ENCODE measurements around the gene GPR35. TPM values are rescaled to one million over a fixed set of nuclear protein-coding genes. Genes with fewer than 3 reads are reported as not detected.

Gene GPR35
- total and polyA plus RNA-seq, 2 of the 13 experiments (the other 11 are each of a cell fraction or from before 2014, with no cell fraction given), result 27.1 to 44.2 TPM

GRCh38 chr2:240604939-240605716, 20.2 kb upstream of the GPR35 start (continued):
- TF ChIP-seq ZBTB8A (CRISPR knock-in tag; IDR thresholded peaks at IDR 0.05; ENCODE audit: borderline replicate concordance, low read depth) (no peak), HDAC6 (IDR thresholded peaks at IDR 0.05; ENCODE audit: low read depth, low read length) (no peak), POGZ (CRISPR knock-in tag; IDR thresholded peaks at IDR 0.05) (peak; percentile 35; the same call in 1 of the 2 replicates), SETDB1 (CRISPR knock-in tag; IDR thresholded peaks at IDR 0.05; ENCODE audit: borderline replicate concordance) (no peak), DMAP1 (CRISPR knock-in tag; IDR thresholded peaks at IDR 0.05) (peak; percentile 77), FOXK1 (CRISPR knock-in tag; IDR thresholded peaks at IDR 0.05; ENCODE audit: borderline replicate concordance, low read depth) (no peak), NBN (conservative IDR thresholded peaks at IDR 0.05) (no peak), GTF3A (CRISPR knock-in tag; conservative IDR thresholded peaks at IDR 0.05) (peak; percentile 88; the same call in 1 of the 2 replicates), PAWR (CRISPR knock-in tag; IDR thresholded peaks at IDR 0.05; ENCODE audit: borderline replicate concordance) (0 out of 2 replicates have a peak, but pooled peaks have one; percentile 25), BCL6 (CRISPR knock-in tag; IDR thresholded peaks at IDR 0.05) (no peak), THAP7 (CRISPR knock-in tag; IDR thresholded peaks at IDR 0.05) (no peak), PREB (CRISPR knock-in tag; IDR thresholded peaks at IDR 0.05) (no peak), MYC (CRISPR knock-in tag; IDR thresholded peaks at IDR 0.05; ENCODE audit: borderline replicate concordance) (peak; percentile 80; the same call in 1 of the 2 replicates), ZSCAN29 (CRISPR knock-in tag; conservative IDR thresholded peaks at IDR 0.05) (peak; percentile 60), ATF7-NPFF (CRISPR knock-in tag; IDR thresholded peaks at IDR 0.05; ENCODE audit: low read depth) (peak; percentile 84; the same call in 1 of the 2 replicates), ZNF30 (CRISPR knock-in tag; IDR thresholded peaks at IDR 0.05) (0 out of 2 replicates have a peak, but pooled peaks have one; percentile 56), PHF8 (CRISPR knock-in tag; IDR thresholded peaks at IDR 0.05) (peak; percentile 87), ZNF17 (CRISPR knock-in tag; IDR thresholded peaks at IDR 0.05) (0 out of 2 replicates have a peak, but pooled peaks have one; percentile 32), ZGPAT (CRISPR knock-in tag; IDR thresholded peaks at IDR 0.05) (no peak), KMT2B (CRISPR knock-in tag; IDR thresholded peaks at IDR 0.05) (no peak), NCOA2 (CRISPR knock-in tag; IDR thresholded peaks at IDR 0.05) (no peak; the same call in 1 of the 2 replicates)
- TF ChIP-seq, protein P1, sequence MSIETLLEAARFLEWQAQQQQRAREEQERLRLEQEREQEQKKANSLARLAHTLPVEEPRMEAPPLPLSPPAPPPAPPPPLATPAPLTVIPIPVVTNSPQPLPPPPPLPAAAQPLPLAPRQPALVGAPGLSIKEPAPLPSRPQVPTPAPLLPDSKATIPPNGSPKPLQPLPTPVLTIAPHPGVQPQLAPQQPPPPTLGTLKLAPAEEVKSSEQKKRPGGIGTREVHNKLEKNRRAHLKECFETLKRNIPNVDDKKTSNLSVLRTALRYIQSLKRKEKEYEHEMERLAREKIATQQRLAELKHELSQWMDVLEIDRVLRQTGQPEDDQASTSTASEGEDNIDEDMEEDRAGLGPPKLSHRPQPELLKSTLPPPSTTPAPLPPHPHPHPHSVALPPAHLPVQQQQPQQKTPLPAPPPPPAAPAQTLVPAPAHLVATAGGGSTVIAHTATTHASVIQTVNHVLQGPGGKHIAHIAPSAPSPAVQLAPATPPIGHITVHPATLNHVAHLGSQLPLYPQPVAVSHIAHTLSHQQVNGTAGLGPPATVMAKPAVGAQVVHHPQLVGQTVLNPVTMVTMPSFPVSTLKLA (IDR thresholded peaks at IDR 0.05), result no peak
- TF ChIP-seq, protein P2, sequence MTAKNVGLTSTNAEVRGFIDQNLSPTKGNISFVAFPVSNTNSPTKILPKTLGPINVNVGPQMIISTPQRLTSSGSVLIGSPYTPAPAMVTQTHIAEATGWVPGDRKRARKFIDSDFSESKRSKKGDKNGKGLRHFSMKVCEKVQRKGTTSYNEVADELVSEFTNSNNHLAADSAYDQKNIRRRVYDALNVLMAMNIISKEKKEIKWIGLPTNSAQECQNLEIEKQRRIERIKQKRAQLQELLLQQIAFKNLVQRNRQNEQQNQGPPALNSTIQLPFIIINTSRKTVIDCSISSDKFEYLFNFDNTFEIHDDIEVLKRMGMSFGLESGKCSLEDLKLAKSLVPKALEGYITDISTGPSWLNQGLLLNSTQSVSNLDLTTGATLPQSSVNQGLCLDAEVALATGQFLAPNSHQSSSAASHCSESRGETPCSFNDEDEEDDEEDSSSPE (CRISPR knock-in tag; IDR thresholded peaks at IDR 0.05), result peak; percentile 35; the same call in 1 of the 2 replicates
- TF ChIP-seq, protein P3, sequence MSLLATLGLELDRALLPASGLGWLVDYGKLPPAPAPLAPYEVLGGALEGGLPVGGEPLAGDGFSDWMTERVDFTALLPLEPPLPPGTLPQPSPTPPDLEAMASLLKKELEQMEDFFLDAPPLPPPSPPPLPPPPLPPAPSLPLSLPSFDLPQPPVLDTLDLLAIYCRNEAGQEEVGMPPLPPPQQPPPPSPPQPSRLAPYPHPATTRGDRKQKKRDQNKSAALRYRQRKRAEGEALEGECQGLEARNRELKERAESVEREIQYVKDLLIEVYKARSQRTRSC (CRISPR knock-in tag; IDR thresholded peaks at IDR 0.05; ENCODE audit: low read depth), result 0 out of 2 replicates have a peak, but pooled peaks have one; percentile 61
